AG09319 (cell line): ENCODE results near the gene OTULIN.

ENCODE experiments used
- DNase-seq: peaks from one replicate; pipeline ENCODE4 v3.0.0-alpha.2; 2010; ENCODE audit warnings: low read depth; ENCODE audit errors: extremely low read depth
- TF ChIP-seq, protein P1 (sequence below): IDR thresholded peaks from 2 replicates; pipeline ENCODE4 v1.5.1; 2011; ENCODE audit warnings: low read depth, mild to moderate bottlenecking, inconsistent platforms, low read length, moderate library complexity

The OTULIN gene

DNA sequence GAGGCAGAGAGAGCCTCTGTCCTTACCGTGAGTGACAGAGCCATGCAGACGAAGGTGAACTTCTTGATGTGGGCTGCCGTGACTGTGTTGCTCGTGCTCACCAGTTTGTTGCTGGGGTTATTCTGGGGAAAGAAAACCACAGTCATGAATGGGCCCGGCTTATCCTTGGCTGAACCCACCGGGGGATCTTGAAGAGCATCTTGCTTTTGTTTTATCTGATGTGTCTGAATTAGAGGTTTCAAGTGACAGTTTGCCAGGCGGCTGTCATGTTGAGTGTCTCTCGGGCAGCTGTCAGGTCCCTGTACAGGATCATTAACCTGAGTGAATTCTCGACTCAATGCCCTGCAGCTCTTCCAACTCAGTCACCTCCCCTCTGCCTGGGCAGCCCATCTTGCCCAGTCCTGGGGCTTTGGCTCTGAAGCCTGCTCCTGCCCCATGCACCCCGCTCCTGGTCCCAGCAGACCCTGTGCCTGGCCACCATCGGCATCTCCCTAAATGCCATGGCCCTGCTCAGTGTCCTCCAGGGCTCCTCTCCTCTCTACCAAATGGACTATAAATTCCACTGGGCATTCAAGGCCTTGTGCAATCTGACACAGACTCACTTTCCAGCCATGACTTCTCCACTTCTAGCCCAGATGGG, 77.4 kb downstream of the OTULIN start:
- DNase-seq: no peak
- TF ChIP-seq, protein P1, sequence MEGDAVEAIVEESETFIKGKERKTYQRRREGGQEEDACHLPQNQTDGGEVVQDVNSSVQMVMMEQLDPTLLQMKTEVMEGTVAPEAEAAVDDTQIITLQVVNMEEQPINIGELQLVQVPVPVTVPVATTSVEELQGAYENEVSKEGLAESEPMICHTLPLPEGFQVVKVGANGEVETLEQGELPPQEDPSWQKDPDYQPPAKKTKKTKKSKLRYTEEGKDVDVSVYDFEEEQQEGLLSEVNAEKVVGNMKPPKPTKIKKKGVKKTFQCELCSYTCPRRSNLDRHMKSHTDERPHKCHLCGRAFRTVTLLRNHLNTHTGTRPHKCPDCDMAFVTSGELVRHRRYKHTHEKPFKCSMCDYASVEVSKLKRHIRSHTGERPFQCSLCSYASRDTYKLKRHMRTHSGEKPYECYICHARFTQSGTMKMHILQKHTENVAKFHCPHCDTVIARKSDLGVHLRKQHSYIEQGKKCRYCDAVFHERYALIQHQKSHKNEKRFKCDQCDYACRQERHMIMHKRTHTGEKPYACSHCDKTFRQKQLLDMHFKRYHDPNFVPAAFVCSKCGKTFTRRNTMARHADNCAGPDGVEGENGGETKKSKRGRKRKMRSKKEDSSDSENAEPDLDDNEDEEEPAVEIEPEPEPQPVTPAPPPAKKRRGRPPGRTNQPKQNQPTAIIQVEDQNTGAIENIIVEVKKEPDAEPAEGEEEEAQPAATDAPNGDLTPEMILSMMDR: no peak

DNA sequence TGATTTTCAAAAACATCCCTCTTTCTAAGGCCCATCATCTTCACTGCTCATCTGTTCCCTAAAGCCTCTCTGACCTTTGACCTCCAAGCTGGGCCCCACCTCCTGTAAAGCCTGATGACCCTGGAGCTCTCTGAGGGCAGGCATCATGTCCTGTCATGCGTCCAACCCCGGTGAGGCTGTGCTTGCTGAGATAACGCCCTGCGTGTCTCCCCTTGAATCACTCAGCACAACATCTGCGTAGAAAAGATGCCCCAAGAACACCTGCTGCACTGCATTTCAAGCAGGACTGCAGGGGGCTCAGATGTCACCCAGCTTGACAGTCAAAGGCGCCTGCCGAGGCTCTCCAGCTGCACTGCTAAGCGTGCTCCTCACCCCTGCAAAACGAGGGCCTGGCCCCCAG, 78.0 kb downstream of the OTULIN start:
- DNase-seq: no peak
- TF ChIP-seq, protein P1: no peak

DNA sequence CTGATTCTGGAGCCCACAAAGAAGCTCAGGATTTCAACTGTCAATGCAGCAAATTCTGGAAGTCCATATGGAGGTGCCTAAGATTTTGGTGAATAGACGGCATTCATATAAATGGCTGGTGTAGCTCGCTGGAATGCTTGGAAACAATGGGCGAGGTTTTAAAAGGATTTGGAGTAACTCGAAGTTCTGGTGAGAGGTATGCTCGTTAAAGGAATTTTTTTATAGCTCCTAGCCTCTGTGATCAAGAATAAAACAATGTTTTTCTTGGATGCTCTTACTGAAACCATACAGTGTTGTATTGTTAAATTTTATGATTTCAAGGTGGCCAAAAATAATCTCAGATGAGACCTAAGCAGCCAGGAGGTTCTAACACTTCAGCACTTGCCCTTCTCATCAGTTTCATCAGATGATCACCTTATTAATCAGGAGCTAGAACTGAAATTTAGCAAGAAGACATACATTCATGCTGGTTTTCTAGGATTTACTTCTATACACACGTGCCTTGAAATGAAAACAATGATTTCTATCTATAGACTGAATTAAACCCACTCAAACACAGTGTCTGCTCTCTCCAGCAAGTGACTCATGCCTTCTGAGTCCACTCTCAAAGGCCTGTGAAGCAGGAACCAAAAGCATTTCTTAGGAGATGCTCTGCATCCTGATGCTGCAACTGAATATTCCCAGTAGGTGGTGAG, 79.2 kb downstream of the OTULIN start:
- TF ChIP-seq, protein P1: no peak
- no peak for DNase-seq

DNA sequence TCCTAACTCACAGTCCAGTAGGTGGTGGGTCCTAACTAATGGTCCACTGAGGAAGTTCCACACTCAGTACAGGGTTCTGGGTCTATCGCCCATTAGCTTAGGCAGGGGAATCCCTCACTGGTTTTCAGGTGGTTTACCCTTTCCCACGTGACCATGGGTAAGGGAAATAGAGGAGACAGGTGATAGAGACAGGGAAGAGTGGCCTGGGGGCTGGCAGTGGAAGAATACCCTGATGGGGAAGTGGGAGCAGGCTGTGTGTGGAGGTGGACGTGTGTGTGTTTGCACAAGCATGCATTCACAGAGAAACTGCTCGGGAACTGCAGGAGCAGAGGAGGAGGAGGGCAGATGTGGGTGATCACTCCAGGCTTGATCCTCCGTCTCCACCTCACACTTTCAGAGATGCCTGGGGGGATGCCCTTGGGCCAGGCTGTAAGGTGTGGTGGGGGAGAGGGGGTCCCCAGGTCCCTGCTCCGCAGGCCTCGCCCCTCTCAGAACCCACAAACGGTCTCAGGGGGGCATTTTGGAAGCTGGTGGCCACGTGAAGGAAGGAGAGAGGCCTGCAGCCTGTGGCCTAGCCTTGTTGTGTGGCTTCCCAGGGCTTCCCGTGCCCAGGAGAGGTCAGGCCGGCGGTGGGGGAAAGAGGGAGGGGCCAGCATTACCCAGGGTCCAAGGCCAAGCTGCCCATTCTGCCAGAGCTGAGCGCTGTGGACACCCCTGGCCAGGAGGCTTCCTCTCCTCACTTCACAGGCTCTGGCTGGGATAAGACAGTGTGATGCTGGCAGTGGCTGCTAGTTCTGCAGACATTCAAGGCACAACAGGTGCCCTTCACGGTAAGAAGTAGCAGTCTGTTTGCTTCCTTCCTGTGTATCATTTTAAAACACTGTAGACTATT, 80.0 kb downstream of the OTULIN start:
- no peak for DNase-seq
- TF ChIP-seq, protein P1: no peak

DNA sequence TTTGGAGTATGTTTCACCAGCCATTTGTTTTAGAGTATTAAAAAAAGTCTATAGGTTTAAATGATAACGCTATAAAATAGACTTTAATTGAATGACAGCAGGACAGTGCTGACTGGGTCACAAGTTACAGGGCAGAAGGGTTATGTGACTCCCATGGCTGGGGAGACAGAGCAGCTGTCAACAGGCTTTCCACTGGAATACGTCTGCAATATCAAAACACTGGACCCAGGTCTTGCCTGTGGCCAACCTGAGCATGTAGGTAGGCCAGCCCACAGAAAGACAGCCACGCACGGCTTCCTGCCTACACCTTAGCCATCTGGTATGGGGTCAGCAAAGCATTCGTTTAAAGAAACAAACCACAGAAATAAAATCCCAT, 80.7 kb downstream of the OTULIN start:
- TF ChIP-seq, protein P1: no peak
- DNase-seq: no peak

DNA sequence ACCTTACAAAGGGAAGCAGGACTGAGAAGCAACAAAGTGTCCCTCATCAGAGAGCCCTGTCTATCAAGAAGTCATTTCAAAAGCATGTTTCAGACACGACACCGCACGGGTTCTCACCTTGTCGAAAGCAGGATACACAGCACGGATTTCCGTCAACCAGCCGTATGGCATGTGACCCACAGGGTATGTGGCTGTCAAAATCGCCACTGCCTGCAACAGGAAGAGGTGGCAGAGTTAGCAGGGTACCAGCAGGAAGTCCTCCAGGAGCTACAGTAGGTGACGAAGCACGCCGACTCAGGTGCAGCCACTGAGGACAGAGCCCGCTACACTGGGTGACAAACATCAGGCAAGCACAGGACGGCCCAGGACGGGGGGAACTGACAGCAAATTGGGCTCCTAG, 81.2 kb downstream of the OTULIN start:
- TF ChIP-seq, protein P1: no peak
- no peak for DNase-seq
